ENCODE results near the gene ADAMTS10. TPM values are rescaled to one million over a fixed set of nuclear protein-coding genes. Genes with fewer than 3 reads are reported as not detected.
A peak's percentile ranks its signal among the peaks of the same experiment; 100 is the strongest.
"Not testable (repeated sequence)": the region's sequence is repeated elsewhere in the genome, so short reads cannot be mapped to it uniquely, and the experiment has no call there.

Gene ADAMTS10
- polyA plus RNA-seq, 4 donors: 27.7 to 38.6 (median 34.6) TPM

GRCh38 chr19:8629996-8630683, 19.6 kb upstream of the ADAMTS10 start, which contains the start of gene NFILZ:
TSS of gene NFILZ (plus strand) at chr19:8630633. CDS start at chr19:8676766, 46,133 bp downstream.
- no peak for DNase-seq (ENCODE audit: low read depth in 4 of 4, low spot score in 3 of 4)

GRCh38 chr19:8629184-8629583, 18.7 kb upstream of the ADAMTS10 start:
- no peak for DNase-seq (ENCODE audit: low read depth in 4 of 4, low spot score in 3 of 4)

- no peak for DNase-seq (ENCODE audit: low read depth in 4 of 4, low spot score in 3 of 4)
These were observed 16.3 kb upstream of the ADAMTS10 start for GRCh38 chr19:8626842-8627241.

GRCh38 chr19:8622886-8623285, 12.4 kb upstream of the ADAMTS10 start:
- not testable (repeated sequence) for DNase-seq (ENCODE audit: low read depth in 4 of 4, low spot score in 3 of 4)

- no peak for DNase-seq (ENCODE audit: low read depth in 4 of 4, low spot score in 3 of 4)
These were observed 8.2 kb upstream of the ADAMTS10 start for GRCh38 chr19:8618751-8619150.

- DNase-seq (ENCODE audit: low read depth in 4 of 4, low spot score in 3 of 4): no peak
These were observed 7.5 kb upstream of the ADAMTS10 start for GRCh38 chr19:8617984-8618383.

GRCh38 chr19:8617325-8617724, 6.8 kb upstream of the ADAMTS10 start:
- not testable (repeated sequence) for DNase-seq (ENCODE audit: low read depth in 4 of 4, low spot score in 3 of 4)

- no peak for DNase-seq (ENCODE audit: low read depth in 4 of 4, low spot score in 3 of 4)
These were observed 6.3 kb upstream of the ADAMTS10 start for GRCh38 chr19:8616861-8617260.

GRCh38 chr19:8615813-8616596, 5.5 kb upstream of the ADAMTS10 start:
- no peak for DNase-seq (ENCODE audit: low read depth in 4 of 4, low spot score in 3 of 4)

- DNase-seq (ENCODE audit: low read depth in 4 of 4, low spot score in 3 of 4): no peak
These were observed 4.5 kb upstream of the ADAMTS10 start for GRCh38 chr19:8615024-8615423.

GRCh38 chr19:8614455-8614854, 3.9 kb upstream of the ADAMTS10 start:
- no peak for DNase-seq (ENCODE audit: low read depth in 4 of 4, low spot score in 3 of 4)

GRCh38 chr19:8612807-8613171, 2.3 kb upstream of the ADAMTS10 start:
- DNase-seq (ENCODE audit: low read depth in 4 of 4, low spot score in 3 of 4): no peak

GRCh38 chr19:8611877-8612806, 1.6 kb upstream of the ADAMTS10 start:
- no peak for DNase-seq (ENCODE audit: low read depth in 4 of 4, low spot score in 3 of 4)

GRCh38 chr19:8611391-8611876, 919 bp upstream of the ADAMTS10 start:
- no peak for DNase-seq (ENCODE audit: low read depth in 4 of 4, low spot score in 3 of 4)

GRCh38 chr19:8610936-8611300, 403 bp upstream of the ADAMTS10 start:
- no peak for DNase-seq (ENCODE audit: low read depth in 4 of 4, low spot score in 3 of 4)

GRCh38 chr19:8609279-8610040, 1.1 kb downstream of the ADAMTS10 start:
- peak in 3 of 4 donors; percentile 45 to 56 (median 50) for DNase-seq (ENCODE audit: low read depth in 4 of 4, low spot score in 3 of 4)

GRCh38 chr19:8608941-8609278, 1.6 kb downstream of the ADAMTS10 start:
- no peak for DNase-seq (ENCODE audit: low read depth in 4 of 4, low spot score in 3 of 4)

- DNase-seq (ENCODE audit: low read depth in 4 of 4, low spot score in 3 of 4): no peak
These were observed 3.1 kb downstream of the ADAMTS10 start for GRCh38 chr19:8607386-8607785.

- no peak for DNase-seq (ENCODE audit: low read depth in 4 of 4, low spot score in 3 of 4)
These were observed 5.0 kb downstream of the ADAMTS10 start for GRCh38 chr19:8605514-8605913.

GRCh38 chr19:8601796-8602195, 8.7 kb downstream of the ADAMTS10 start:
- DNase-seq (ENCODE audit: low read depth in 4 of 4, low spot score in 3 of 4): no peak

Data from right renal pelvis (tissue), 4 donors.